ENCODE data around the gene VSX2. TPM values are rescaled to one million over a fixed set of nuclear protein-coding genes. Genes with fewer than 3 reads are reported as not detected.

The VSX2 gene
- total and polyA plus RNA-seq, 2 experiments from 2014 or later = 0.49 to 0.52 TPM

- H3K27me3 ChIP-seq (ENCODE audit: insufficient read depth) = no peaks in the 10 kb centered on the region
- no peaks in the 10 kb centered on the region for H3K9me2 ChIP-seq (ENCODE audit: insufficient read depth)
Measured at GRCh38 chr14:74204491-74204890, 34.8 kb upstream of the VSX2 start.

More at GRCh38 chr14:74204491-74204890, 34.8 kb upstream of the VSX2 start:
- Mint-ChIP-seq H3K9me3 (no peaks in the 10 kb centered on the region), H3K27me3 (ENCODE audit: insufficient read depth, low read depth, poor library complexity) (peaks cover 2% of the 10 kb centered on the region), H3K27ac (peak overlapping the region; percentile 4; the same call in 1 of the 2 replicates), H3K4me3 (no peak overlapping the region), H3K36me3 (ENCODE audit: low read depth) (no peaks in the 10 kb centered on the region), H3K4me1 (no peaks in the 10 kb centered on the region)
- H4K20me1 ChIP-seq (replicated peaks; ENCODE audit: insufficient read depth) = no peaks in the 10 kb centered on the region; the same call in 1 of the 2 replicates
- ATAC-seq = no peak
- no peak overlapping the region for H3K27ac ChIP-seq (ENCODE audit: low read depth)
- DNase-seq (ENCODE audit: low spot score) = peak; percentile 27
- H3K4me3 ChIP-seq = no peak overlapping the region
- no peaks in the 10 kb centered on the region for H3K36me3 ChIP-seq (ENCODE audit: insufficient read depth)
- no peaks in the 10 kb centered on the region for H3K79me2 ChIP-seq (replicated peaks; ENCODE audit: insufficient read depth)
- H2AFZ ChIP-seq = no peak overlapping the region
- TF ChIP-seq ZNF462 (CRISPR knock-in tag; IDR thresholded peaks at IDR 0.05) (no peak), ZNF331 (CRISPR knock-in tag; IDR thresholded peaks at IDR 0.05; ENCODE audit: low read depth) (no peak), REST (IDR thresholded peaks at IDR 0.05; ENCODE audit: unreplicated experiment) (no peak), POLR2AphosphoS5 (IDR thresholded peaks at IDR 0.05; ENCODE audit: low read depth) (no peak), STAT1 (IDR thresholded peaks at IDR 0.05; ENCODE audit: unreplicated experiment) (no peak), EZH2 (IDR thresholded peaks at IDR 0.05; ENCODE audit: low read depth, unreplicated experiment) (no peak), NANOG (IDR thresholded peaks at IDR 0.05; ENCODE audit: borderline replicate concordance) (no peak), CREB1 (CRISPR knock-in tag; IDR thresholded peaks at IDR 0.05; ENCODE audit: low read depth) (no peak), JUNB (IDR thresholded peaks at IDR 0.05; ENCODE audit: unreplicated experiment) (no peak), ZNF114 (CRISPR knock-in tag; IDR thresholded peaks at IDR 0.05) (no peak), CTCF (conservative IDR thresholded peaks at IDR 0.05; ENCODE audit: low read depth in 2 of 2) (no peak)
- H3F3A ChIP-seq (replicated peaks; ENCODE audit: low read depth) = no peaks in the 10 kb centered on the region; the same call in 1 of the 2 replicates
- no peak overlapping the region for H3K4me2 ChIP-seq
- no peaks in the 10 kb centered on the region; the same call in 1 of the 2 replicates for H3K4me1 ChIP-seq (ENCODE audit: insufficient read depth)
